ENCODE results near the gene INO80D.
"Not testable (repeated sequence)": the region's sequence is repeated elsewhere in the genome, so short reads cannot be mapped to it uniquely, and the experiment has no call there.

The INO80D gene

DNA sequence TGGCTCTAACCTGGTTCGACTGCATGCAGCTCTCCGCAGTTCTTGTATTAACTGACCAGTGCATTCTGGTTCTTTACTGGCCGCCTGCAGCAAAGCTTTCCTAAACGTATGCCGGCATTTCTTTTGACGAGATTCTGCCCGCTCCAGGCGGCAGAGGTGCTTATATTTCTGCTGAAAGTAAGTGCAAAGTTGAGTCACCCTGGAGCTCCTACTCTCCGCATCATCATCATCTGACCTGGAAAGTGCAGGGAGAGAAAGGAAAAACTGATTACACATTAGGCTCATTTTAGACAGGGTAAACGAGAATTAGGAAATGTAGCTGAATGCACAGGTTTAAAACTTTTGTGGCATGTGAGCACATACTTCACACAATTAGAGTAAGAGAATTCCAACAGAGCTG, 57.9 kb downstream of the INO80D start:
- DNase-seq (ENCODE audit: low spot score), result no peak

DNA sequence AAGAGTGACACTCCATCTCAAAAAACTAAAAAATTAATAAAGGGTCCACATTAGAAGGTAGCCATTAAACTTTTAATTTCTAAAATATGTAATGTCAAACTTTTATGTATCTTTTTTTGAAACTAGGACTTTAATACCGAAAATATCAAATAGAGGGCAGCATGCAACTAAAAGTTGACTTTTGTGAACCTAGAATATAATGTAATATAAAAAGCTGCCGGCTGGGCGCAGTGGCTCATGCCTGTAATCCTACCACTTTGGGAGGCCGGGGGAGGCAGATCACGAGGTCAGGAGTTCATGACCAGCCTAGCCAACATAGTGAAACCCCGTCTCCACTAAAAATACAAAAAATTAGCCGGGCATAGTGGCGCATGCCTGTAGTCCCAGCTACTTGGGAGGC, 62.8 kb downstream of the INO80D start:
- no peak for DNase-seq (ENCODE audit: low spot score)

DNA sequence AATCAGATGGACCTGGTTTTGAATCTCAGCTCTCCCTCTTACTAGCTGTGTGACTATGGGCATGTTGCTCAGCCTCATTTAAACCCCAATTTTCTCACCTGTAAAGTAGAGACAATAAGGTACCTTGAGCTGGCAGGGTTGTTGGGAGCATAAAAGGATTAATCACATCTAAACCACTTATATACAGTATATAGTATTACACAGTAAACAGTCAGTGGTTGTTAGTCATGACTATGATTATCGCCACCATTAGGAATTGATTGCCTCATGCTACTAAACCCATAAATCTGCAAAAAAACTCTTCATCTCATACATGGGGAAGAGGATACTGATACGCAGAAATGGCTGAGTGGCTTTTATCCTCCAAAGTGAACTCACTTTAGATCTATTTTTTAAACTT, 65.8 kb downstream of the INO80D start:
- no peak for DNase-seq (ENCODE audit: low spot score)

DNA sequence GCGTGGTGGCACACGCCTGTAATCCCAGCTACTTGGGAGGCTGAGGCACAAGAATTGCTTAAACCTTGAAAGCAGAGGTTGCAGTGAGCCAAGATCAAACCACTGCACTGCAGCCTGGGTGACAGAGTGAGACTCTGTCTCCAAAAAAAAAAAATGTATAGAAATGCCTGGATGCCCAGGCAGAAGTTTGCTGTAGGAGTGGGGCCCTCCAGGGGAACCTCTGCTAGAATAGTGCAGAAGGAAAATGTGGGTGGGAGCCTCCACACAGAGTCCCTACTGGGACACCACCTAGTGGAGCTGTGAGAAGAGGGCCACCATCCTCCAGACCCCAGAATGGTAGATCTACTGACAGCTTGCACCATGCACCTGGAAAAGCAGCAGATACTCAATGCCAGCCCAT, 70.2 kb downstream of the INO80D start:
- not testable (repeated sequence) for DNase-seq (ENCODE audit: low spot score)

DNA sequence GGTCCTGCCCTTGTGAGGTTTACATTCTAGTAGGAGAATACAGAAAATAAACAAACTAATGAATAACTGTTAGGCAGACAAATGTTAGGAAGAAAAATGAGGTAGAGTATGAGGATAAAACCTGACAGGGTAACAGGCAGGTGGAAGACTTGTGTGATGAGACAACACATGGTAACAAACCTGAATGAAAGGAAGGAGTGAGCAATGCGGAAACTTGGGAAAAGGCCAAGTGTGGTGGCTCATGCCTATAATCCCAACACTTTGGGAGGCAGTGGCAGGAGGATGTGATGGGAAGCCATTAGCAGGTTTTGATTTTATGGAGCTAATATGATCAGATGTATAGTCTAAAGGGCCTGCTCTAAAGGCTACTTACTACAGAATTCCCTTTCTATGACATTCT, 74.2 kb downstream of the INO80D start:
- no peak for DNase-seq (ENCODE audit: low spot score)

DNA sequence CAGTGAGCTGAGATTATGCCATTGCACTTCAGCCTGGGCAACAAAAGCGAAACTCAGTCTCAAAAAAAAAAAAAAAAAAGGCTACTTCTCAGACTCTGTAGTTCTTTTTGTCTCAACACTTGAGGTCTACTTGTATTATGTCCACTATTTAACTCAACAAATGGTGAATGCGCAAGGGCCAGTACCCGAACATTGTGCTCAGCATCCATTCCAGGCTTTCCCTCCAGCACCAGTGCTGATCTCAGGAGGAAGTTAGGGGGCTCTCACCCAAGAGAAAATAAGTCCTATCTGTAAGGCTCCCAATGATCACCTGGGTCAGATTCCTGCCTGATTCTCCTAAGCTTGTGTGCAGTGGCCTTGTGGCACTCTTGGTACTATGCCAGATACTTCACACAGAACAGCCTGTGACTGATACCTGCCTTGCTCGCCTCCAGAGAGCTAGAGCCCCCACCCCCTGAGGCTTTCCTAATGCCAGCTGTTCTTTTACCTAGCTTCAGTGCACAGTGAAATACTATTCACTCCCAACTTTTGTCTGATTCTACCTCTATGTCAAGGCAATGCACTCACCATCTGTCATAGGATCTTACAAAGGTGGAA, 74.9 kb downstream of the INO80D start:
- no peak for DNase-seq (ENCODE audit: low spot score)

DNA sequence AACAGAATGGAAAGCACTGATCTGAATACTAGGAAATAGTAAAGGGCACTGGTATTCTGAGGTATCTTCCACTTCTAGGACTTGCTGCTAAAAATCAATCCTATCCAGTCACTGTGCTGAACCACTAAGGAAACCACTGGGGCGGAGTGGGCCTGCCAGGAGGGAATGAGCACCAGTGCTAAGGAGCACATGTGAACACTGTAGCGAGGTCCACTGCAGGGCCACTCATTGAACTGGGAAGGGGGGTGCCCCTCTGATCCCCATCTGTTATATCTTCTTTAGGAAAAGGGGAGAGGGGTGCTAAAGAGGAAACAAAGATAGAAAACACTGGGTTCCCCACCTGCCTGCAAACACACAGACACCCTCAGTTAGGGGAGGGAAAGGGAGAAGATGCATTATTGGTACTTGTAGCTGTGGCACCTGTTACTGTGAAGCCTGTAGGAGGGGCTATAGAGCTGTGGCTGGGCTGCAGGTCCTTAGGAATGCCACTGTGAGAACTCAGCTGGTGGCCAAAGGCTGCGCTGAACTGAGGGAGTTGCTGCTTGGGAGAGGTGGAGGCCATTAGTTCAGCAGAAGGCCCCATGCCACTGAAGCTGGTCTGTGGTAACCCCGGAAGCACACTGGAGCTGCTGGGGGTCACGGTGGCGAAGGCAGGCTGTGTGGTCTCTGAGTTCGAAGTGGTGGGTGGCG, 81.8 kb downstream of the INO80D start:
- peak; percentile 59 for DNase-seq (ENCODE audit: low spot score)

DNA sequence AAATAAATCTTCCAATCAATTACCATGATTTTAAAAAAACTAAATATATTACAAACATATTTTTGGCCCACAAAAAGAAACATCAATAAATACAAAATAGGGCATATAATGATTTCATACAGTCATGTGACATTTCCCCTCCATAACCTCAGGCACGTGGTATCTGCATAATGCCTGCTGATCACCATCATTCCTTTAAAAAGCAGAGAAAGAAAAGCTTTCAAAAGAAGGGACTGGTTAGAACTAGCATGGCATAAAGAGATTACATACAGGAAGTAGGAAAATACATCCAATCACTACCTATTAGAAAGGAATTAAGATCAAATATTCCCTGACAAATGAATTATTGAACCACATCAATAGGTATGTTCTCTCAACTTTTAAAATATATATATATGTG, 83.5 kb downstream of the INO80D start:
- no peak for DNase-seq (ENCODE audit: low spot score)

DNA sequence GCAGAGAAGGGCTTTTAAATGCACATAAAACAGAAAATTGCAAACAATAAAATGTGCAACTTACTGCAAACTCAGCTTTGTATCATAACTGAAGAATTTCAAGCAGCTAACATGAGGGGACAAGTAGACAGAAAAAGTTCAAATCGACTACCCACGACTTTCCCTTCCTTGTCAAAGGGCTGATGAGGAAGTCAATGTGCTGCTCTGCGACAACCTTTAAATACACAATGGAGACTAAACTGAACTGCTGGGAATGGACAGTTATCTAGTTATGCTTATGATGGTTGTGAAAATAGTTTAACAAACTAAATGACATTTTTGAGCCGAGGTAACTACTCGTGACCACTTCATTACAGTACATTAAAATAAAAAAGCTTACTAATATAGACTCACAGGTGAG, 84.1 kb downstream of the INO80D start:
- no peak for DNase-seq (ENCODE audit: low spot score)

DNA sequence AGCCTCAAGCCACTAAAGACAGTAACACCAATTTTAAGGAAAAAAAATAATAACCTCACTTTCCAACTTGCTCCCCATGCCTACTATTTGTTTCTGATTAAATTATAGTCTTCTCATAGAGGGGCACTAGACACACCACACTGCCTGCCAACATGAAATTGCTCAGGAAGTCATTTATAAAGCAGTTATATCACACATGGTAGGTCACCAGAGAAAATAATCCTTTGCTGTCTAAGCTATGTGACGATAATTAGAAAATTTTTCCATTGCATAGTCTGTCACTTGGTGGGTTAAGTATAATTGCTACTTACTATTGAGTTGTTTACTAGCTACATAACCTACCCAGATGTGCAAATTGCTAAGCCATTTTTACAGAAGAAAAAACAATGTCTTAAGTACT, 85.2 kb downstream of the INO80D start:
- no peak for DNase-seq (ENCODE audit: low spot score)

DNA sequence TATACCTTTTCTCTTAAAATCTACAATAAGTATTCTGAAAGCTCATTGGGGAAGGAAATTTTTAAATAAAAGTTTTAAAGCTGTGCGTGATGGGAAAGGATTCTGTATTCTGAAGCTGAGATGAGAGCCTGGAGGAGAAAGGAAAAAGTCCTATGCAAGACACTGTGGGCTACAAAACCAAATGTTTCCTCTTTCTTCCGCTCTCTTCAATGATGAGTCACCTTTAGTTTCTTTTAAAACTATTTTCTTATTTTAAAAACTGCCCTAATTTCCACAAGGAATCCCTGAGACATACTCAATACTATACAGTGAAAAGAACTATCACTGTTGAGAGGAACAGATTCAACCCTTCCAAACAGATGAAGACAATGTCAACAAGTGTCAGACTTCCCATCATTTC, 87.4 kb downstream of the INO80D start:
- no peak for DNase-seq (ENCODE audit: low spot score)

DNA sequence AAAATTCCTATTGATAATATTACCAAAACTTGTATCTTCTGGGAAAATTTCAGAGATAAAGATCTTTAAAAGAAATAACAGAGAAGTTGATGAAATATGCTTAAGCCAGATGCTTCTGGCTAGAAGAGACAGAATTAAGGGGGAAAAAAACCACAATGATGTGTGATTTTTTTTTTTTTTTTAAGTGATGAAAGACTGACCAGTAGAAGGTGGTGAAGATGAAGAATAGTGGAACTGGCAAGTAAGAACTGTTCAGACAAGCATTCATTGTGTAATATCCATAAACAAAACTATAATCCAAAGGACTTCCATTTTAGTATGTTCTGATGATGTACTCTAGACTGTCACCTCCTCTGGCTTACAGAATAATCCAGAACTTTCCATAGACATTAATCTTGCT, 89.8 kb downstream of the INO80D start:
- DNase-seq (ENCODE audit: low spot score), result no peak

DNA sequence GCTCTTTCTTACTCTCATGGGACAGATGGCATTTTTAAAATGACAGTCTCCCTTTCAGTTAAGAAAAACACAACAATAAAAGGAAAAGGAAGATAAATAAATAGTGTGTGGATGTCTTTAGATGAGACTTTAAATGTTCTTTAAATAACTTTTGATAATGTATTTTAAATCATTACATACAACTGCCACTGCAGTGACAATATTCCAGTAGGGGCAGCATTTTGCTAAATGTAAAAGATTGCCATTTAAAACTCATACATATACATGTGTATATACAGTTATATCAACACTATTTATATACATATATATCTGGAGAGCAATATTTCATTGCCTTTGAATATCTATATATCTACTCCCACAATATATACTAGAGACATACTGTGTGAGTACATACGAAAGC, 90.7 kb downstream of the INO80D start:
- no peak for DNase-seq (ENCODE audit: low spot score)

DNA sequence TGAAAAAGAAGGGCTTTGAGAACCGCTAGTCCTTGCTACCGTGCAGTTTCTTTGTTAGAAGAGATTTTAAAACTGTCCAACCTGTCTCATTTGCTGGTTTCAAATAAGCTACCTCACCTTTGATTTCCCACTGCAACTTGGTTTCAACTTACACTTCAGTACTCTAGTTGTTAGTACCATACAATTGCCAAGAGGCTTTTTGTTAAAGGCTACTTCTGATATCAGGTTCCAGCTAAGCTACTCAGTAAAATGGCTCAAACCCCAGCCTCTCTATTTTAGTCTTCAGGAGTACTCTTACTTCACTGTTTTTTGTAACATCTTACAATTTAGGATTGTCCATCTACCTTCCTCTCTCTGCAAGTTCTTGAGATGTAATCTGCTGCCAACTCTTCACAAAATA, 91.6 kb downstream of the INO80D start:
- no peak for DNase-seq (ENCODE audit: low spot score)

DNA sequence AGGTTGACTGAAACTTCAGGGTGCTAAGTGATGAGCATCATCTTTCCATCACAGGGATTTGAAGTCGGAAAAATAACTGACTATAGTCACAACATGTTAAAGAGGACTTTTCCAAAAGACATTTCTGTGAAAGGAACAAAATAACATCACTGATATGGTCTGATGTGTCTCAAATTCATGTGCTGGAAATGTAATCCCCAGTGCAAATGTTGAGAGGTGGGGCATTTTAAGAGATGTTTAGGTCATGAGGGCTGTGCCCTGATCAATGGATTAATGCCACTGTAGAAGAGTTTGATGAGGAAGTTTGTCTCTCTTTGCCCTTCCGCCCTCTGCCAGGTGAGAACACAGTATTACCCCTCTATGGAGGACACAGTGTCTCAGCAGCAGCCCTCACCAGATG, 95.9 kb downstream of the INO80D start:
- DNase-seq (ENCODE audit: low spot score), result no peak

DNA sequence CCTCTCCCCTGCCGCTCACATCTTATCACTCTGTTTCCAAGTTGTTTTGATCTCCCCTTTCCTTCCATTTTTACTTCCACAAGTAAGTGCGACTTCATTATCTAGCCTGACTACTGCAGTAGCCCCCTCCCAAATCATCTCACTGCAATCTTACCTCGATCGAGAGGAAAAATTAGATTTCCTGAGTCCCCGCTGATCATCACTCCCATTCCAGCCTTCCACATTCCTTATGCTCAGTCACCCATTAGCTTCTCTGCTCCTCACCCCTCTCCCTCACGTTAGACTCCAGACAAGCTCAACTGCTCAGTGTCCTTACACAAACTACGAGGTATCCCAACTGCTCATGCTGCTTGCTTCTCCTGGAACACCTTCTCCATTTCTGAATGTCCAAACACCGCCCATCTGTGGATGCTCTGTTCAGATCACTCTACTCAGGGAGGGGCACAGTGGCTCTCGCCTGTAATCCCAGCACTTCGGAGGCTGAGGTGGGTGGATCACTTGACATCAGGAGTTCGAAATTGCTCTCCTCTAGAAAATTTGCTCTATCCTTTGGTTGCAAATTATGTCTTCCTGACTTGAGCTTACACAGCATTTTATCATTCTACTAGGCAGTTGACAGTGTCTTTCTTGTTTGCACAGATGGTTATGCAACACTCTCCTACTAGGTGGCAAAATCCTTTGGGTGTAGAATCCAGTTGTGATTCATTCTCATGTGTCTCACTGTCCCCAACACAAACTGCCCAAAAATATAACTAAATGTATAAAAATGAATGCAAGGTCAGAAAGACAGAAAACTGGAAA, 96.5 kb downstream of the INO80D start:
- DNase-seq (ENCODE audit: low spot score), result no peak

DNA sequence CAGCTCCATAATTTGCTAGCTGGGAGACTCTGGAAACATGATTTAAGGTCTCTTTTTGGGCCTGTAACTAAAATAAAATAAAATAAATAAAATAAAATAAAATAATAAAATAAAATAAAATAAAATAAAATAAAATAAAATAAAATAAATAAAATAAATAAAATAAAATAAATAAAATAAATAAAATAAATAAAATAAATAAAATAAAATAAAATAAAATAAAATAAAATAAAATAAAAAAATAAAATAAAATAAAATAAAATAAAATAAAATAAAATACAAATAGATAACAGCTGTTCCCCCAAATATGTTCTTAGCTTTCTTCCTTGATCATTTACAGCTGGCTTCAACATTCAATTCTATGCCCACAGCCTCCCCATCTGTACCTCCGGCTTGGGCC, 97.3 kb downstream of the INO80D start:
- DNase-seq (ENCODE audit: low spot score), result not testable (repeated sequence)

DNA sequence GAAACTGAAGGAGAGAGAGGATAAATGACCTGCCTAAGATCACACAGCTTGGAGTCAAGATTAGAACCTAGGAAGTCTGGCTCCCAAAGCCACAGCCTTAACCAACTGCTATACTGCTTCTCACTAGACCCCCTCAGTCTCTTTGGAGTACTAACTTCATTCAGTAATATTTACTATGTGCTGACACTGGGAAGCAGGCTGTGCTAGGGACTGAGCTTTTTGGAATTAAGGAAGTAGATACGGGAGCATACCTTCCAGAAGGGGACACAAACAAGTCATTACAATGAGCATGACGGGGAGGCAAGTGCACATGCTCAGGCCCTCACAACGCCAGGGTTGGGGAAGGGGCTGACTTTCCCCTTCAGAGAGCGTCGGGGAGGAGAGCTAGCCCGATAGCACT, 97.7 kb downstream of the INO80D start:
- no peak for DNase-seq (ENCODE audit: low spot score)

DNA sequence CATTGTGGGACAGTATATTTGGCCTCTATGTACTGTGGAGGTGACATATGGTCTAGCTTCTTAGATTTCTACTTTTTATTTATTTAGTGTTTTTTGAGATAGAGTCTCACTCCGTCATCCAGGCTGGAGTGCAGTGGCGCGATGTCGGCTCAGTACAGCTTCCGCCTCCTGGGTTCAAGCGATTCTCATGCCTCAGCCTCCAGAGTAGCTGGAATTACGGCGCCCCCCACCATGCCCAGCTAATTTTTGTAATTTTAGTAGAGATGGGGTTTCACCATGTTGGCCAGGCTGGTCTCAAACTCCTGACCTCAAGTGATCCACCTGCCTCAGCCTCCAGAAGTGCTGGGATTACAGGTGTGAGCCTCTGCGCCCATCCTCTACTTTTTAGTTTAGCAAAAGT, 99.6 kb downstream of the INO80D start:
- not testable (repeated sequence) for DNase-seq (ENCODE audit: low spot score)

DNA sequence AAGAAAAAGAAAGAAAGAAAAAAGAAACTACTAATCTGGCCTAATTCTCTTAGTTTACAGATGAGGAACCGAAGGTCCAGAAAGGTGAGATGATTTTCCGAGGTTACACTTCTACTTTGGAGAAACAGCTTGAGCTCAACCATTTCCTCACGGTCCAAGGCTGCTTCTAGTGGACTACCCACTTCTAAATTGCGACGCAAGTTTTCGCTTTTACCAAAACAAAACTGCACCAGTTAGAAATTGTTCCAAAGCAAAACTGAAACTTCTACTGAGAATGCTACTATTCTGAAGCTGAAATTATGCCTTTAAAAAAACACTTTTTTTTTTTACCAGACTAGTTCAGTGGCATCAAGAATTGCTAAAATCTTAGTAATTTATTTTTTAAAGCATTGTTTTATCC, 101.6 kb downstream of the INO80D start:
- no peak for DNase-seq (ENCODE audit: low spot score)

DNA sequence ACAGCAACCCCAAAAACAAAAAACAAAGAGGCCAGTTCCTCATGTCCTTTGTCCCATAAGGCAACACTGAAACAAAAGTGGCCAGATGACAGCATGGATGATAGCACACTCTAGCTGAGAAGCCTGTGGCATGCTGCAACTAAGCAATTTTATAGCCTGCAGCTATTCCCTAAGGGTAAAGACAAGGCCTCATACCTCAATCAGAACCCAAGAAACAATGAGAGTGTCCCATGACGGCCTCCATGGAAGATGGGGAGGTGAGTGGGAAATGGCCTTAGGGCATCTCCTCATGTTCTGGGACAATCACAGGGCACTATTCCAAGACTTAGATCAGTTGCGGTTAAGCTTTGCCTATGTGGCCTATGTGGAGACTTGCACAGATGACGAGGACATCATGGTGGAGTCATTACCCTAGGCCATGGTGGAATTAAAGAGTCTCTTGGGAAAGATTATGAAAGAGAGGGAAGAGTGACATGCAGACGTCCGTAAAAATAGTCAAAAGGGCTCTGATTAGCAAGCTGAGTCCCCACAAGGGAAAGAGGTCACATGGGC, 103.1 kb downstream of the INO80D start:
- DNase-seq (ENCODE audit: low spot score), result no peak

DNA sequence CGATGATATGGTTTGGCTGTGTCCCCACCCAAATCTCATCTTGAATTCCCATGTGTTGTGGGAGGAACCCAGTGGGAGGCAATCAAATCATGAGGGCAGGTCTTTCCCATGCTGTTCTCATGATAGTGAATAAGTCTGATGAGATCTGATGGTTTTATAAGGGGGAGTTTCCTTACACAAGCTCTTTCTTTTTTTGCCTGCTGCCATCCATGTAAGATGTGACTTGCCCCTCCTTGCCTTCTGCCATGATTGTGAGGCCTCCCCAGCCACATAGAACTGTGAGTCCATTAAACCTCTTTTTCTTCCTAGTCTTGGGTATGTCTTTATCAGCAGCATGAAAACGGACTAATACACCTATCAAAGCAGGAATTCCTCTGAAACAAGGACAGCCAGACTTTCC, 107.2 kb downstream of the INO80D start:
- not testable (repeated sequence) for DNase-seq (ENCODE audit: low spot score)

DNA sequence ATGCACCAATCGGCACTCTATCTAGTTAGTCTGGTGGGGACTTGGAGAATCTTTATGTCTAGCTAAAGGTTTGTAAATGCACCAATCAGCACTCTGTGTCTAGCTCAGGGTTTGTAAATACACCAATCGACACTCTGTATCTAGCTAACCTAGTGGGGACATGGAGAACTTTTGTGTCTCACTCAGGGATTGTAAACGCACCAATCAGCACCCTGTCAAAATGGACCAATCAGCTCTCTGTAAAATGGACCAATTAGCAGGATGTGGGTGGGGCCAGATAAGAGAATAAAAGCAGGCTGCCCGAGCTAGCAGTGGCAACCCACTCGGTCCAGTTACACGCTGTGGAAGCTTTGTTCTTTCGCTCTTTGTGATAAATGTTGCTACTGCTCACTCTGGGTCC, 108.3 kb downstream of the INO80D start:
- DNase-seq (ENCODE audit: low spot score), result not testable (repeated sequence)
